NT2/D1 (cell line): Measurements from ENCODE around the gene PYGO1.
A peak's percentile ranks its signal among the peaks of the same experiment; 100 is the strongest.

ENCODE experiments used
- DNase-seq: peaks from one replicate; pipeline ENCODE4 v3.0.0-alpha.2; 2011; ENCODE audit warnings: low read depth, low spot score
- H3K27me3 ChIP-seq: 2 replicates; pipeline ENCODE4 v1.6.0; 2011; ENCODE audit warnings: mild to moderate bottlenecking; ENCODE audit not compliant: insufficient read length, insufficient read depth
- H3K36me3 ChIP-seq: 2 replicates; pipeline ENCODE4 v1.6.1; 2011; ENCODE audit warnings: mild to moderate bottlenecking, low read length, mixed read lengths; ENCODE audit not compliant: insufficient read depth, insufficient read length
- H3K4me1 ChIP-seq: 2 replicates; pipeline ENCODE4 v1.5.1; 2011; ENCODE audit not compliant: insufficient read depth, insufficient read length
- H3K4me3 ChIP-seq: 2 replicates; pipeline ENCODE4 v1.5.1; 2011; ENCODE audit warnings: low read depth; ENCODE audit not compliant: insufficient read length
- H3K9ac ChIP-seq: 2 replicates; pipeline ENCODE4 v1.6.0; 2011; ENCODE audit warnings: low read depth; ENCODE audit not compliant: insufficient read length
- H3K9me3 ChIP-seq: 2 replicates; pipeline ENCODE4 v1.5.1; 2011; ENCODE audit warnings: mild to moderate bottlenecking, low read length; ENCODE audit not compliant: insufficient read depth
- SUZ12 ChIP-seq: IDR thresholded peaks from 2 replicates; pipeline ENCODE4 v1.6.1; 2011; ENCODE audit not compliant: insufficient read length, insufficient read depth; ENCODE audit errors: extremely low read depth
- YY1 ChIP-seq: IDR thresholded peaks from 2 replicates; pipeline ENCODE4 v1.6.1; 2011; ENCODE audit not compliant: insufficient read length, insufficient read depth
- ZNF274 ChIP-seq: IDR thresholded peaks from 2 replicates; pipeline ENCODE4 v1.6.1; 2011; ENCODE audit warnings: mild to moderate bottlenecking, low read depth, low read length

PYGO1 gene

DNA sequence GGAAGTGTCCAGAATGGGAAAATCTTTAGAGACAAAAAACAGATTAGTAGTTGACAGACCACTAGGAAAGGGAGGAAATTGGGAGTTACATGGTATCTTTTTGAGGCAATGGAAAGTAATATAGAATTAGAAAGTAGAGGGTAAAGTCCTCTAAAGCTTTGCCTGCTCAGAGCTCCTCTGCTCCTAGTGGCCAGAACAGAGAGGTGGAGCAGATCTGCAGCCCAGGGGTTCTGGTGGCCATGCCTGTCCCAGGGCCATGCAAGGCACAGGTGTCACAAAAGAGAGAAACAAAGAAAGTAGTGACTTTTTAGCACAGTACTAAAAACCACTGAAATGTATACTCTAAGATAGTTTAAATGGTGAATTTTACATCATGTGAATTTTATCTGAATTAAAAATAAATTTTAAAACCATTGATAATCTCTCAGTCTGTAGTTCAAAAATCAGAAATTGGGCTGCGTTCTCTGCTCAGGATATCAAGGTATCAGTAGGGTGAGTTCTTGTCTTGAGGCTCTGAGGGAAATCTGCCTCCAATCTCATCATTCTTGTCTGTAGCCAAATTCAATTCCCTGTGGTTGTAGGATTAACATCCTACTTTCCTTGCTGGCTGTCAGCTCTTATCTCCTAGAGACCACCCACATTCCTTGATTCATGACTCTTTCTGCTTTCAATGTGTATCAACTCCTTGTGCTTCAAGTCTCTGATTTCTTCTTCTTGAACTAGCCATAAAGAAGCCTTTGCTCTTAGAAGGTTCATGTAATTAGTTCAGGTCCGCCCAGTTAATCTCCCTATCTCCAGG lies 23.6 kb downstream of the PYGO1 start:
- H3K36me3 ChIP-seq = no peaks in the 10 kb centered on the region
- TF ChIP-seq YY1 = no peak
- no peak for TF ChIP-seq ZNF274
- TF ChIP-seq SUZ12 = no peak
- no peak overlapping the region for H3K4me3 ChIP-seq
- no peaks in the 10 kb centered on the region for H3K4me1 ChIP-seq
- DNase-seq = no peak
- no peak overlapping the region for H3K9ac ChIP-seq
- no peaks in the 10 kb centered on the region for H3K9me3 ChIP-seq
- no peaks in the 10 kb centered on the region for H3K27me3 ChIP-seq

DNA sequence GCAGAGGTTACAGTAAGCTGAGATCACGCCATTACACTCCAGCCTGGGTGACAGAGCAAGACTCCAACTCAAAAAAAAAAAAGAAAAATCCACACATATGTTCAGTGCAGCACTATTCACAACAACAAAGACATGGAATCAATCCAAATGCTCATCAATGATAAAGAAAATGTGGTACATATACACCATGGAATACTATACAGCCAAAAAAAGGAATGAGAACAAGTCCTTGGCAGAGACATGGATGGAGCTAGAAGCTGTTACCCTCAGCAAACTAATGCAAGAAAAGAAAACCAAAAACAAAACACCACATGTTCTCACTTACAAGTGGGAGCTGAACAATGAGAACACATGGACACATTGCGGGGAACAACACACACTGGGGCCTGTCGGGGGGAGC lies 25.5 kb downstream of the PYGO1 start:
- TF ChIP-seq YY1 (no peak), SUZ12 (no peak), ZNF274 (no peak)
- Histone ChIP-seq H3K27me3 (no peaks in the 10 kb centered on the region), H3K36me3 (no peaks in the 10 kb centered on the region), H3K4me3 (no peak overlapping the region), H3K9ac (no peak overlapping the region), H3K4me1 (no peaks in the 10 kb centered on the region), H3K9me3 (no peaks in the 10 kb centered on the region)
- DNase-seq = no peak

DNA sequence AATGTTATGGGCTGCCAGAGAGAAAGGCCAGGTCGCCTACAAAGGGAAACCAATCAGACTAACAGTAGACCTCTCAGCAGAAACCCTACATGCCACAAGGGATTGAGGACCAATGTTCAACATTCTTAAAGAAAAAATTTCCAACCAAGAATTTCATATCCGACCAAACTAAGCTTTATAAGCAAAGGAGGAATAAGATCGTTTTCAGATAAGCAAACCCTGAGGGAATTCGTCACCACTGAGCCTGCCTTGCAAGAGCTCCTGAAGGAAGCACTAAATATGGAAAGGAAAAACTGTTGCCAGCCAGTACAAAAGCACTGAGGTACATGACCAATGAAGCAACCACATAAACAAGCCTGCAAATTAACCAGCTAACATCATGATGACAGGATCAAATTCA lies 33.1 kb downstream of the PYGO1 start:
- DNase-seq = no peak
- Histone ChIP-seq H3K36me3 (no peaks in the 10 kb centered on the region), H3K9me3 (peaks cover 14% of the 10 kb centered on the region), H3K4me1 (peaks cover 7% of the 10 kb centered on the region), H3K9ac (no peak overlapping the region), H3K27me3 (no peaks in the 10 kb centered on the region), H3K4me3 (no peak overlapping the region)
- TF ChIP-seq YY1 = no peak

DNA sequence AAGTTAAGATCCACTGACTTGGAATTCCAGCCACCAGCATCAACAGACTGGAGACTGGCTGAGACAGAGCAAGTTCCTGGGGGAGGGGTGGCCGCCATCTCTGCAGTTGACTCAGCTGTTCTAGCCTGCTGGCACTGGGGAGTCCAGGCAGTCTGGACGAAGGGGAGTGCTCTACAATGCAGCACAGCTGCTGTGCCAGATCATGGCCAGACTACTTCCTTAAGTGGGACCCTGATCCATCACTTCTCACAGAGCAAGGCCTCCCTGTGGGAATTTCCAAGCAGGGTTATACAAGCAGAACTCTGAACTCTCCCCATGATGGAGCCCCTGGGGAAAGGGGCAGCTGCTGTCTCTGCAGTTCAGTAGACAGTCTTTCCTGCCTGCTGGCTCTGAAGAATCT lies 35.2 kb downstream of the PYGO1 start:
- Histone ChIP-seq H3K4me3 (no peak overlapping the region), H3K4me1 (peaks cover 7% of the 10 kb centered on the region), H3K36me3 (no peaks in the 10 kb centered on the region), H3K9me3 (peaks cover 14% of the 10 kb centered on the region), H3K27me3 (no peaks in the 10 kb centered on the region), H3K9ac (no peak overlapping the region)
- DNase-seq = peak; percentile 23
- TF ChIP-seq ZNF274 (no peak), SUZ12 (no peak), YY1 (no peak)

DNA sequence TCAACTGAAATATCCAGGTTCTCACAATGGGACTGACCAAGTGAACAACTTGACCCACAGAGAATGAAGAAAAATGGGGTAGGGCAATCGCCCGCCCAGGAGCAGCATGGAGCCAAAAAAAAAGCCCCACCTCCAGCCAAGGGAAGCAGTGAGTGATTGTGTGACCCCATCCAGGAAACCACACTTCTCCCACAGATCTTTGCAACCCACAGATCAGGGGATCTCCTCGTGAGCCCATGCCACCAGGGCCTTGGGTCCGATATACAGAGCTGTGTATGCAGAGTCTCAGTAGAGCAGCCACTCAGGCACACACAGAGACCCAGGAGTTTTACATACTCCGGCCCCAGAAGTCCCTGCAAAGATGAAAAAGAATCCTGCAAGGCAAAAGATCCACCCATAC lies 35.7 kb downstream of the PYGO1 start:
- H3K4me3 ChIP-seq = no peak overlapping the region

DNA sequence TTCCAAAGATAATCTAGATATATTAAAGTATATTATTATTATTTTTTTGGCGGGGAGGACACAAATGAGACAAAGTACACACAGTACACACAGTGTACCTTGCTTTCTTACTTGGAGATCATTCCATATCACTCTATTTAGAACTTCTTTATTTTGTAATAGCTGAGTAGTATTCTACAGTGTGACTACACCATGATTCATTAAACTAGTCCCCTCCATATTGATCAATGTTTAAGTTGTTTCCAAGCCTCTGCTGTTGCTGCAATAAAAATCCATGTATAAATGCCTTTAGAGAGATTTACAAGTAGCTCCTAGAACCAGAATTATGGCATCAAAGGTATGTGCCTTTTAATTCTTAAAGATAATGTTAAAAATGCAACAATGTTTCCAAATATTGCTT lies 38.8 kb downstream of the PYGO1 start:
- H3K9ac ChIP-seq = no peak overlapping the region
- no peaks in the 10 kb centered on the region for H3K9me3 ChIP-seq
- H3K27me3 ChIP-seq = no peaks in the 10 kb centered on the region
- no peak for DNase-seq
- TF ChIP-seq ZNF274 (no peak), SUZ12 (no peak), YY1 (no peak)
- peaks cover 10% of the 10 kb centered on the region for H3K36me3 ChIP-seq
- H3K4me1 ChIP-seq = peaks cover 7% of the 10 kb centered on the region
- no peak overlapping the region for H3K4me3 ChIP-seq

More for the DNA sequence above, 35.7 kb downstream of the PYGO1 start:
- H3K9ac ChIP-seq = no peak overlapping the region
- TF ChIP-seq SUZ12 (no peak), YY1 (no peak), ZNF274 (no peak)
- H3K9me3 ChIP-seq = peaks cover 14% of the 10 kb centered on the region
- no peaks in the 10 kb centered on the region for H3K27me3 ChIP-seq
- no peak for DNase-seq
- no peaks in the 10 kb centered on the region for H3K36me3 ChIP-seq
- peaks cover 7% of the 10 kb centered on the region for H3K4me1 ChIP-seq

DNA sequence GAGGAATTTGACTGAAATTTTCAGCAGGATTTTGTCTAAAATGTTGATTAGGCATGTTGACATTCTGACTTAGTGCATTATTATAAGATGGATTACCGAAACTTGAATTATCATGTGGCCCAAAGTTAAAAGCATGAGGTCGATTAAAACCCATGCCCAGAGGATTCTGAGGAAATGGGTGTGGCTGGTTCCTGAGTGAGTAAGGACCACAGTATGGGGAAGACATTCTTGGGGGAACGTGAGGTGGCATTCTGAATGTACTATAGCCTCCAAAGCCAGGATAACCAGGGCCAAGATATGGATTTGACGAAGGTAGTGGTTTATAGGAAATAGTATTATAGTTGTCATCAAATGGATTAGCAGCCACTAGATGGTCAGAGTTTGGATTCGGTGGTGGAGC lies 41.4 kb downstream of the PYGO1 start:
- H3K36me3 ChIP-seq = peaks cover 10% of the 10 kb centered on the region
- H3K4me1 ChIP-seq = no peaks in the 10 kb centered on the region
- no peaks in the 10 kb centered on the region for H3K27me3 ChIP-seq
- no peak for DNase-seq
- TF ChIP-seq ZNF274 (no peak), YY1 (no peak), SUZ12 (no peak)
- H3K9me3 ChIP-seq = no peaks in the 10 kb centered on the region
- no peak overlapping the region for H3K9ac ChIP-seq
- no peak overlapping the region for H3K4me3 ChIP-seq

DNA sequence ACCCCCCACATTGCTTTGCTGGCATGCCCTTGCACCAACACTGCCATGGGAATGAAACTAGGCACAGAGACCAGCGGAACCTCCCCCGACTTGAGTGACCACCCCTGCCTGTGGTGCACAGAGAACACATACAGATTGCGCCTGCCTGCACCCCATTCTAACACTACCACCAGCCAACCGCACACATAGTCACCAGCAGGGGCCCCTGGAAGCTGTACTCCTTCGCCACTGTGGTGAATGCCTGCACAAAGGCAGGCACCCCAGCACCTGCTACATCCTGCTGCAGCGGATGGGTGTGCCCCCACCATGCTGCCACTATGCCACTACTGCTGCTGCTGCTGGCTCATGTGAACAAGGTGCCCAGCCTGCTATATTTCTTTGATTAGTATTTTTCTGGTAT lies 52.7 kb downstream of the PYGO1 start:
- TF ChIP-seq SUZ12 (no peak), YY1 (no peak), ZNF274 (no peak)
- H3K4me1 ChIP-seq = no peaks in the 10 kb centered on the region

More for the DNA sequence above, 52.7 kb downstream of the PYGO1 start:
- Histone ChIP-seq H3K27me3 (no peaks in the 10 kb centered on the region), H3K36me3 (no peaks in the 10 kb centered on the region), H3K9me3 (no peaks in the 10 kb centered on the region), H3K9ac (no peak overlapping the region), H3K4me3 (no peak overlapping the region)
- DNase-seq = no peak
